GDM1 (cell line): ENCODE data around the gene PFDN1.
A peak's percentile ranks its signal among the peaks of the same experiment; 100 is the strongest.
"Not testable (repeated sequence)": the region's sequence is repeated elsewhere in the genome, so short reads cannot be mapped to it uniquely, and the experiment has no call there.

Experiments
- DNase-seq: peaks from one replicate; lab custom pipeline; 2025; lab: John Stamatoyannopoulos, UW

Gene PFDN1, protein sequence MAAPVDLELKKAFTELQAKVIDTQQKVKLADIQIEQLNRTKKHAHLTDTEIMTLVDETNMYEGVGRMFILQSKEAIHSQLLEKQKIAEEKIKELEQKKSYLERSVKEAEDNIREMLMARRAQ

DNA sequence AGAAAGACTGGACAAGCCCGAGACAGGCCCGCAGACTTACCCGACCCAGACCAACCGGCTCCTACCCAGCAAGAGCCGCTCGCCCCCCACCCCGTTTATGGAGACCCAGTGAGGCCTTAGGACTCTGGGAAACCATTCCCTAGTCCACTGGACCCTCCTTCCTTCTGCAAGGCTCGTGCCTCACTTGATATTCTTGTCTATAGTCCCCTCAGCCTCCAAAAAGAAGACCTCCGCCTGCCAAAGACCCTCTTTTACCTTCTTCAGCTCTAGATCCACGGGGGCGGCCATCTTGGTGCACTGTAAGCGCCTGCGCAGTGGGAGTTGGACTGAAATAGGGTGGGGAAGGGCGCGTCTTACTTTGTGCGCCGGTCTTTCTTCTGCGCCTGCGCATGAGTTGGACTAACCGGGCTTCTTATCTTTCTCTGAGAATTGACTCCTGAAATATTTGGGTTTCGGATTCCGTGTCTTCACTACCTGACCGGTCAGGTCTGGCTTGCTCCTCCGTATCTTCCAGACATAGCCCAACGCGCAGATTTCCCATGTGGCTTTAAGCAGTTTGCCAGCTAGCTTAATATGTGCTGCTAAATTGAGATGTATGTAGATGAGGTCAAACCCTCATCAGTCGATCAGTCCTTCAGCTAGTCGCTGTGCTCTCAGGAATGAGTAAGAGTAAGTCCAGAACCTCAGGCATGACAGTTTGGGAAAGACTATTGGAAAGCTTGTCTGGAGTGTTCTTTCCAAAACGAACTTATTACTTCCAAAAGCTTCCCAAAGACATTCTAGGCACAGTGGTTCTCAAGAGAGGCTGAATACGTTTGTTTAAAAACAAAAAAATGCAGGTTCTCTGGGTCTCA lies at the start of gene PFDN1:
PFDN1 (minus strand) TSS at position 316 of the 854 bp plus-strand sequence; CDS start at position 288, 28 bp downstream.
- DNase-seq = peak; percentile 85

GRCh38 chr5:140351609-140352334 lies 48.9 kb upstream of the PFDN1 start:
- DNase-seq = peak; percentile 43

DNA sequence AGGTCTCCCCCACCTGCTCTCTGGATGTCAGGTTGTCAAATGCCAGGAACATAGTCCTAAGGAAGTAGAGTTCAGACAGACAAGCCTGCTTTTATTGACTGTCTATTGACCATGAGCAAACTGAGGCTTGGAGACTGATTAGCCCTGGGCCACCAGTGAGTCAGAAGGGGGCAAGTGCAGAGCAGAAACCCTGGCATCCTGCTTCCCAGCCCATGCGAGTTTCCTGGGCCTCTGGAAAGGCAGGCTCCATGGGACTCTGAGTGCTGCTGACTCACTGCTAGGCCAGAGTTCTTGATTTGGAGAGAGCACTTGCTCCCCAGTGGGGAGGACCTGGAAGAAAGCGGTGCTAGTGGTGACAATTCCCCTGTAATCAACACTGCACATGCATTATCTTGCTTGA lies 46.3 kb upstream of the PFDN1 start:
- no peak for DNase-seq

GRCh38 chr5:140348104-140348503 lies 45.2 kb upstream of the PFDN1 start:
- DNase-seq = no peak

- DNase-seq = no peak
Measured at GRCh38 chr5:140347360-140347759, 44.5 kb upstream of the PFDN1 start.

DNA sequence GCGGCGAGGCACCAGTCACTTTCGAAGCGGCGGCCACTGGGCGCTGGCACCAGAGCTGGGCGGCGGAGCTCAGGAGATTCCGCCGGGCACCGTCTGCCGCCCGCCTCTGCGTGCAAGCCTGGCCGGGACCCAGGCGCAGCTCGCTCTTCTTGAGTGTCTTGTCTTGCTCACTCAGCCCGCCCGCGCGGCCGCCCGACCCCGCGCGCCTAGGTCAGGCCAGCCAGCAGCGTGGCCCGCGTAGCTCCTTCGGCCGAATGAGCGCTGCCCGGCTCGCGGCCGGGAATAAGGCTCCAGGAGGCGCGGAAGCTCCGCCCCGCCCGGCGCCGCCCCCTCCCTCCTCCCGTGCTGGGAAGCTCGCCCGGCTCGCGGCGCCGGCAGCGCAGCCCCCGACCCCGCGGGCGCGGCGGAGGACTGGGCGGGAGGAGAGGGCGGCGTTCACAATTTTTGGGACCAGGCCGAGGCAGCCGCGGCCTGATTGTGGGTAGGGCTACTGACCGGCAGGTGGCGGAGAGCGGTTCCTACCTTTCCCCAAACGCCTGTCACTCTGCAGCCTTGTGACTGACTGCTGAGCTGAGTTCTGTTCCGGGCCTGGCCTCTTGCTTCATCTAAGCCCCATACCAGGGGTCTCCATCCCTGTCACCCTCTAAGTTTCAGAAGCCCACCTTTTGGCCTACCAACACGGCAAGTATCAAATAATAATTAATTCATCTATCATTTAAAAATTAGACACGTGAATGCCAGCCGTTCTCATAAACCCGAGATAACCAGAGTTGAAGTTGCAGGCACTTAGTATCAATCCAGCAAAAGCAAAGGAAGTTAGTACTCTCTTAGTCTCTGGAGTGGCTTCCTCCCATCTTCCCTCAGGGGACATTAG lies 43.7 kb upstream of the PFDN1 start, which contains the start of gene HBEGF:
HBEGF (minus strand) TSS at position 256 of the 874 bp plus-strand sequence. CDS start 275 bp downstream, outside the sequence.
- no peak for DNase-seq

DNA sequence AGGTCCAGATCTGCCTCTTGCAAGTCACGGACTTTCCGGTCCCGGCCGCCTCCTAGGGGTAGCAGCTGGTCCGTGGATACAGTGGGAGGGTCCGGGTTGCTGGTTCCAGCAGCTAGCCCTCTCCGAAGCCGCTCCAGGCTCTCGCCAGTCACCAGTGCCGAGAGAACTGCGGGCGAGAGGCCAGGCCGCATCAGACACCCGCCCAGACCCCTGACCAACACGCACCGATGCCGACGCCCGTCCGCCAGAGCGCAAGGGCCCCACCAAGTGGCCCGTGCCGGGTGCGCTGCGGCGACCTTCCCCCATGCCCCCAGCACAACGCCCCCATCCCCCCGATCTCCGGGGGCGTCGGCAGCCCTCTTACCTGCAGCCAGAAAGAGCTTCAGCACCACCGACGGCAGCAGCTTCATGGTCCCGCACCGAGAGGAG lies 43.0 kb upstream of the PFDN1 start:
- no peak for DNase-seq

GRCh38 chr5:140344683-140345423 lies 42.0 kb upstream of the PFDN1 start:
- DNase-seq = no peak

- DNase-seq = not testable (repeated sequence)
Measured at GRCh38 chr5:140343849-140344248, 40.9 kb upstream of the PFDN1 start.

- no peak for DNase-seq
Measured at GRCh38 chr5:140342896-140343295, 40.0 kb upstream of the PFDN1 start.

DNA sequence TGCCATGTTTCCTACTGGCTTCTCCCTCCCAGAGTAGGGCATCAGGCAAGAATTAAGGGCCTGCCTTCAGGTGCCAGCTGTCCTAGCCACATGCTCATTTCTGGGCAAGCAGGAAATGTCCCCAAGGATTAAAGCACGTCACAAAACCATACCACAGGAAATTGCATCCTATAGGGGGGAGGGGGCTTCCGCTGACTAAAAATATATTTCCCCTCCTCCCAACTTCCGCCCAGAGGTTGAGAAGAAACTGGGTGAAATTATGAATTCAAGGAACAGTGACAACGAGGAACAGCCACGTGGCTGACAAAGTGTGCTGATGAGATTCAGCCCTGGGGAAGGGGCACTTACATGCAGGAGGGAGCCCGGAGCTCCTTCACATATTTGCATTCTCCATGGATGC lies 39.4 kb upstream of the PFDN1 start:
- DNase-seq = peak; percentile 48

DNA sequence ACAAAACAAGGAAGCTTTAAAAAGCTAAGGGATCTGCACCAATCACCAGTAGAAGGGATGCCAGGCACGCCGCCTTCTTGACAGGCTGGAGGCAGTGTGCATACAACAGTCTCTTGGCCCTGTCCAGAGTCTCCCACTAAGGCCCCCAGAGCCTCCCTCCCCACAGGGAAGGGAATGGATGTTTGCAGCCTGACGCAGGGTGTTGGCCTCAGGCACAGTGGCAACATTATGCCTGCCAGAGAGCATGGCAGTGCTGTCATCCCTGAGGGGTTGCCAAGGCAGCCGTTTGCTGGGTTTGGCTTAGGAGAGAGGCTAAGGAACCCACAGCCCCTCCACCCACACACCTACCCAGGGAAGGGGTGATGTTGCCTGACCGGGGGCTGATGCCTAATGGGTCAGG lies 38.7 kb upstream of the PFDN1 start:
- DNase-seq = no peak

DNA sequence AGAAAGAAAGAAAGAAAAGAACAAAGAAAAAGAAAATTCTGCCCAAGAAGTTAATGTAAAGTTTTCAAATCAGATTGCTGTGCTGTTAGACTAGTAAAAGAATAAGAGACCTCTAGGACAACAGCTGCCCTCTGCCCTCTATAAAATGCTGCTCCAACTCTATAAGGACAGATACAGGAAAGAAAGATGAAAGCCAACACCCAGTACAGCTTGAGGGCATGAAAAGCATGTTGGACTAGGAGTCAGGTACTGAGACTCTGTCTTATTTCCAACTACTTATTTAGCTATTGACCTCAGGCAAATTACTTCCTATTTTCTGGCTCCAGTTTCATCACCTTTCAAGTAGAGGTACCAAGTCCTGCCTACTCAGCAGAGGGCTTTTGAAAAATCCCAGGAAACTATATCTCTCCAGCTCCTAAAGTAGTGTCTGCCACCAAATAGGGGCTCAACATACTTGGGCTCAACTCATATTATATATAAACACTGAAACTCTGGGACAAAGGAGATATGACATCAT lies 37.8 kb upstream of the PFDN1 start:
- no peak for DNase-seq

GRCh38 chr5:140339636-140340035 lies 36.7 kb upstream of the PFDN1 start:
- no peak for DNase-seq

GRCh38 chr5:140338908-140339307 lies 36.0 kb upstream of the PFDN1 start:
- DNase-seq = no peak

DNA sequence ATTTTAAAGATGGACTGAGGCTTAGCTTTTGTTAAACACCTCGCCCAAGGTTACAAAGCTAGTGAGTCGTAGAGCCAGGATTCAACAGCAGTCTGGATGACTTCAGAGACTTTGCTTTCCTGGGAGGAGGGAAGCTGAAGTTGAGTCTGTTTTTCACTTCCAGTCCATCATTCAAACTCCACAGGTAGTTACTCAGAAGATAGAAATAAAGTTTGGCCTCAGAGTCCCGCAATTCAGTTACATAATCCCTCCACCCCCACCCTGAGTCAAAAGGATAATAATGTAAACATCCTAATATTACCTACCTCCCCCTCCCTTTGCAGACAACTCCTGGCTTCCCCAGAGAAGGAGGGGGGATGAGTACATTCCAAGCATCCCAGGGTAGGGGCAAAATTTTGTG lies 35.4 kb upstream of the PFDN1 start:
- no peak for DNase-seq

- DNase-seq = no peak
Measured at GRCh38 chr5:140337880-140338279, 35.0 kb upstream of the PFDN1 start.

DNA sequence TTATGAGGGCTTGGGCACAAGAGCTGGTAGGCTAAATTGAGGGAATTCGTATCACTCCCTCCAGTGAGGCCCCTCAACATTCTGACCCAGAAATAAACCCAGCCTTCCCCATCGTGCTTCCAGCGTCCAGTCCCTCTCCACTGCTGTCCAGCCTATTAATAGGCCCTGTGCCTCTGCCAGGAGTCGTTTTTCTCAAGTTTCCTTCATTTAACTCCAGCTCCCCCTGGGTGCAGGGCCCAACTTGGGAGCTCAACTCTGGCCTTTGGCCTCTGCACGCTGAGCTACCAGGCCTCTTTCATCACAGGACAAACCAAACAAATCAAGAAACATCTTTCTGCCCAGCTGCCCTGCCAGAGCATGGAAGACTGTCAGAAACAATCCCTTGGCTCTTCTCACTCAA lies 33.5 kb upstream of the PFDN1 start:
- DNase-seq = no peak

- no peak for DNase-seq
Measured at GRCh38 chr5:140331638-140332037, 28.7 kb upstream of the PFDN1 start.

DNA sequence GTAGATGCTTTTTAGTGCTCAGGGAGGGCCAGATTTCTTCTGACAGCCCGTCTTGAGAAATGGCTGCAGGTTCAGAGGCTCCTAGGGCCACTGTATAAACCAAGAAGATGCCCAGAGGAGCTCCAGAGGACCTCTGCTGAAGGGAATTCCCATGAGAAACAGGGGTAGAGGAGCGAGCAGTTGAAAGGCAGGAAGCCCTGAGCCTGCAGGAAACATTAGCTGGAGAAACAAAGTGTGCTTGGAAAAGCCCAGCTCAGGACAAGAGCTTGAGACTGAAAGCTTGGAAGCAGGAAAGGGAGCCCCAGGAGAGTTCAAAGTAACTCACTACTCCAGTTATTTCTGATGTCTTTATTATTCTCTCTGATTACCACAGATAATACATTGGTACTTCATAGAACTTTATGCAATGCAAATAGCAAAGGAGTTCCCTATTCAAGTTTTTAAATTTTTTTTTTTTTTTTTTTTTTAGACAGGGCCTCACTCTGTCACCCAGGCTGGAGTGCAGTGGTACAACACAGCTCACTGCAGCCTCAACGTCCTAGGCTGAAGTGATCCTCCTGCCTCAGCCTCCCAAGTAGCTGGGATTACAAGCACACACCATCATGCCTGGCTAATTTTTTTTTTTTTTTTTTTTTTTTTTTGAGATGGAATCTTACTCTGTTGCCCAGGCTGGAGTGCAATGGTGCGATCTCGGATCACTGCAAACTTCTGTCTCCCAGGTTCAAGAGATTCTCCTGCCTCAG lies 27.0 kb upstream of the PFDN1 start:
- no peak for DNase-seq
